ENCODE measurements around the gene IRAK4. TPM values are rescaled to one million over a fixed set of nuclear protein-coding genes. Genes with fewer than 3 reads are reported as not detected.

Gene IRAK4
- total and polyA plus RNA-seq, 4 donors: 9.8 to 18.5 (median 11.3) TPM

- Histone ChIP-seq H3K4me3 (ENCODE audit: low read depth, low read length) (no peak overlapping the region), H3K9me3 (ENCODE audit: control insufficient read depth, insufficient read depth, low read length) (no peaks in the 10 kb centered on the region), H3K36me3 (ENCODE audit: control insufficient read depth, insufficient read depth, low read length) (no peaks in the 10 kb centered on the region), H3K27ac (ENCODE audit: low read depth, low read length) (no peak overlapping the region), H3K4me1 (ENCODE audit: control insufficient read depth, insufficient read depth, low read length) (no peaks in the 10 kb centered on the region), H3K27me3 (ENCODE audit: control insufficient read depth, insufficient read depth, low read length) (no peaks in the 10 kb centered on the region)
- WGBS (ENCODE audit: insufficient coverage): no CpG with 5 or more reads among the region's 3 CpGs
- no peak for DNase-seq (ENCODE audit: low read depth in 4 of 6, low spot score in 6 of 6)
These were observed 67.9 kb downstream of the IRAK4 start for GRCh38 chr12:43826681-43827080.

DNA sequence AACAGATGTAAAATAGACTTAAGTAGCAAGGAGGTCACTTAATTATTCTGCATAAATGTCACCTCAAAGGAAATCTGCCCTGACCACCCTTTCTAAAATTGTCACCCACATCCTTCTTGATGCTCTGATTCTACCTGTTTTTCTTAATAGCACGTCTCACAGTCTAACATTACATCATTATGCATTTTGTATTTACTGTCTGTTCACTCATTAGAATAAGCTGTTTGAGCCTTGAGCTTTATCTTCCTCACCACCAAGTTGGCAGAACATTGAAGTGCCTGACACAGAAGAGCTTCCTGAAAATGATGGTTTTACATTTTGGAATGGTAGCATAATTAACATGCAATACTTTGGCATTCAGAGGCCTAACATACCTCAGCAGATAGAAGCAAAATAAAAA lies 68.3 kb downstream of the IRAK4 start:
- H3K4me1 ChIP-seq (ENCODE audit: control insufficient read depth, insufficient read depth, low read length): no peaks in the 10 kb centered on the region
- H3K36me3 ChIP-seq (ENCODE audit: control insufficient read depth, insufficient read depth, low read length): no peaks in the 10 kb centered on the region
- DNase-seq (ENCODE audit: low read depth in 4 of 6, low spot score in 6 of 6): no peak
- no peaks in the 10 kb centered on the region for H3K27me3 ChIP-seq (ENCODE audit: control insufficient read depth, insufficient read depth, low read length)
- H3K4me3 ChIP-seq (ENCODE audit: low read depth, low read length): no peak overlapping the region
- WGBS (ENCODE audit: insufficient coverage): no CpG with 5 or more reads among the region's 1 CpG
- no peak overlapping the region for H3K27ac ChIP-seq (ENCODE audit: low read depth, low read length)
- no peaks in the 10 kb centered on the region for H3K9me3 ChIP-seq (ENCODE audit: control insufficient read depth, insufficient read depth, low read length)

DNA sequence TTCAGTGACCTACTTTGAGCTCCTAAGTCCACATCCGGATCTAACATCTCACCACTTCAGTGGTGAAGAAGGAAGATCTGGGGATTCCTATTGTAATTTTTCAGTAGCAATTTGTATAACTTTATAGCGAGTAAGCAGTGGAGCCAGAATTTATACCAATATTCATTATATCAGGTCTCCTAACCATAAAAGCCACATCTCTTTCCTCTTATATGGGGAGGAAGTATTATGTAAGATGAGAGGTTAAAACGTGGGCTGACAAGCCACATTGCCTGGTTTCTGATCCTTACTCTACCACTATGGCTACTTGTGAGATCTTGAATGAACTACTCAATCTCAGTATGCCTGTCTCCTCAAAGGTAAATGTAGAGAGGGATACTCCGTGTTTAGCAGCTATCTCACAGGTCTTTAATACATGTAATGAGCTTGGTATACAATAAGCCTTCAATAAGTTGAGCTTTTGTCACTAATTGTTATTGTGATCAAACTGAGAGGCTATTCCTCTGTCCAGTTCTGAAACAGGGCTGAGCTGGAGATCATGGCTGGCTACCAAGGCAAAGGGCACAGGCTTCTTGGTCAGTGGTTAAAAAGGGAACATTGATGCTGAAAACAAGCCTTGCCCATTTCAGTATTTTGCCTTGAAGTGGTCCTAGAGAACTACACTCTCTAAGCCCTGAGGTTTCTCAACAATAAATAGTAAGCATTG lies 73.9 kb downstream of the IRAK4 start:
- no peak for DNase-seq (ENCODE audit: low read depth in 4 of 6, low spot score in 6 of 6)
- H3K4me1 ChIP-seq (ENCODE audit: control insufficient read depth, insufficient read depth, low read length): no peaks in the 10 kb centered on the region
- H3K27me3 ChIP-seq (ENCODE audit: control insufficient read depth, insufficient read depth, low read length): no peaks in the 10 kb centered on the region
- H3K4me3 ChIP-seq (ENCODE audit: low read depth, low read length): no peak overlapping the region
- no peaks in the 10 kb centered on the region for H3K9me3 ChIP-seq (ENCODE audit: control insufficient read depth, insufficient read depth, low read length)
- no peaks in the 10 kb centered on the region for H3K36me3 ChIP-seq (ENCODE audit: control insufficient read depth, insufficient read depth, low read length)
- H3K27ac ChIP-seq (ENCODE audit: low read depth, low read length): no peak overlapping the region
- WGBS (ENCODE audit: insufficient coverage): no CpG with 5 or more reads among the region's 4 CpGs

DNA sequence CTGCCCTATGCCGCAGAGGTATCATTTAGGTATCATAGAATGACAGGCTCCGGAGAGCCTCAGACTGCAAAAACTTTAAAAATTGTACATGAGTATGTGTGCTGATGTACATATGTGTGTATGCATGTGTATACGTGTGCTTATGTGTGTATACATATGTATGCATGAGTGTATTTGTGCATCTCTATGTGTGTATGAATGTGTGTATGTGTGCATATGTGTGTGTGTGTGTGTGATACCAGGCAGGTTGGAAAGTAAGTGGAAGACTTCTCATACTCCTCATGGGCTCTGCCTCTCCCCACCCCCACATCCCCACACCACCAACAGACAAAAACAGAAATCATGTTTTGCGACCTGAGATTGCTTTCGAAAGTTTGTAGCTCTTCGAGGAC lies 76.5 kb downstream of the IRAK4 start:
- Histone ChIP-seq H3K9me3 (ENCODE audit: control insufficient read depth, insufficient read depth, low read length) (no peaks in the 10 kb centered on the region), H3K4me1 (ENCODE audit: control insufficient read depth, insufficient read depth, low read length) (no peaks in the 10 kb centered on the region), H3K27ac (ENCODE audit: low read depth, low read length) (no peak overlapping the region), H3K36me3 (ENCODE audit: control insufficient read depth, insufficient read depth, low read length) (no peaks in the 10 kb centered on the region), H3K27me3 (ENCODE audit: control insufficient read depth, insufficient read depth, low read length) (no peaks in the 10 kb centered on the region), H3K4me3 (ENCODE audit: low read depth, low read length) (peak overlapping the region; percentile 64)
- WGBS (ENCODE audit: insufficient coverage): 46% methylated on average over 6 of the region's 6 CpGs
- DNase-seq (ENCODE audit: low read depth in 4 of 6, low spot score in 6 of 6): peak in 2 of 6 donors; percentile 3 to 31

- Histone ChIP-seq H3K9me3 (ENCODE audit: control insufficient read depth, insufficient read depth, low read length) (no peaks in the 10 kb centered on the region), H3K4me3 (ENCODE audit: low read depth, low read length) (peak within 1 kb of the TSS; percentile 64), H3K4me1 (ENCODE audit: control insufficient read depth, insufficient read depth, low read length) (no peaks in the 10 kb centered on the region), H3K27me3 (ENCODE audit: control insufficient read depth, insufficient read depth, low read length) (no peaks in the 10 kb centered on the region), H3K27ac (ENCODE audit: low read depth, low read length) (peak within 1 kb of the TSS; percentile 84), H3K36me3 (ENCODE audit: control insufficient read depth, insufficient read depth, low read length) (no peaks in the 10 kb centered on the region)
- WGBS (ENCODE audit: insufficient coverage): under 1% methylated on average over 102 of the region's 103 CpGs
- peak; percentile 40 to 84 (median 58) for DNase-seq (ENCODE audit: low read depth in 4 of 6, low spot score in 6 of 6)
These were observed 77.1 kb downstream of the IRAK4 start, which contains the start of gene TMEM117 for GRCh38 chr12:43835656-43836474. TSS of gene TMEM117 (plus strand) at chr12:43836081.

- Histone ChIP-seq H3K36me3 (ENCODE audit: control insufficient read depth, insufficient read depth, low read length) (no peaks in the 10 kb centered on the region), H3K4me1 (ENCODE audit: control insufficient read depth, insufficient read depth, low read length) (no peaks in the 10 kb centered on the region), H3K4me3 (ENCODE audit: low read depth, low read length) (peak overlapping the region; percentile 64), H3K27ac (ENCODE audit: low read depth, low read length) (peak overlapping the region; percentile 84), H3K9me3 (ENCODE audit: control insufficient read depth, insufficient read depth, low read length) (no peaks in the 10 kb centered on the region), H3K27me3 (ENCODE audit: control insufficient read depth, insufficient read depth, low read length) (no peaks in the 10 kb centered on the region)
- DNase-seq (ENCODE audit: low read depth in 4 of 6, low spot score in 6 of 6): peak in 5 of 6 donors; percentile 20 to 72 (median 30)
- WGBS (ENCODE audit: insufficient coverage): no CpG with 5 or more reads among the region's 8 CpGs
These were observed 77.8 kb downstream of the IRAK4 start for GRCh38 chr12:43836475-43836989.

Other genes starting within 250 kb of the IRAK4 start
- under 1 TPM; 0.44 to 0.69 TPM for gene ADAMTS20, start 206.7 kb upstream of the IRAK4 start, total RNA-seq
- under 1 TPM; 0.45 to 0.51 TPM for gene ADAMTS20, start 206.7 kb upstream of the IRAK4 start, polyA plus RNA-seq (ENCODE audit: insufficient read length in 2 of 2)
- gene PUS7L, start 161 bp upstream of the IRAK4 start, total RNA-seq: 10 to 100 TPM; 21.4 to 27.1 TPM
- 10 to 100 TPM; 10.9 to 13.5 TPM for gene PUS7L, start 161 bp upstream of the IRAK4 start, polyA plus RNA-seq (ENCODE audit: insufficient read length in 2 of 2)
- 100 to 1,000 TPM in 1 of 2 donors, 10 to 100 TPM in 1; 96.1 to 137 TPM for gene TWF1, start 47.4 kb downstream of the IRAK4 start, total RNA-seq
- gene TWF1, start 47.4 kb downstream of the IRAK4 start, polyA plus RNA-seq (ENCODE audit: insufficient read length in 2 of 2): 100 to 1,000 TPM in 1 of 2 donors, 10 to 100 TPM in 1; 69.6 to 101 TPM
- 10 to 100 TPM; 30.4 to 52.8 TPM for gene TMEM117, start 77.1 kb downstream of the IRAK4 start, total RNA-seq
- gene TMEM117, start 77.1 kb downstream of the IRAK4 start, polyA plus RNA-seq (ENCODE audit: insufficient read length in 2 of 2): 10 to 100 TPM; 14.7 to 15.8 TPM